Activated CD8-positive, alpha-beta memory T cell treated with anti-CD3 and anti-CD28 coated beads, Interleukin-2, amount 50 U/mL, for 48 hours (primary cell): ENCODE results near the gene TTC6.

ENCODE experiments used
- DNase-seq: peaks from one replicate; pipeline ENCODE4 v3.0.0-alpha.2; 2020

TTC6 gene

GRCh38 chr14:37597914-37598746 lies 2.7 kb downstream of the TTC6 start:
- DNase-seq, result no peak

- no peak for DNase-seq
Measured at GRCh38 chr14:37598747-37599506, 3.5 kb downstream of the TTC6 start.

GRCh38 chr14:37599507-37600368 lies 4.3 kb downstream of the TTC6 start:
- DNase-seq, result no peak

GRCh38 chr14:37600880-37601741 lies 5.7 kb downstream of the TTC6 start:
- no peak for DNase-seq

- no peak for DNase-seq
Measured at GRCh38 chr14:37601865-37602264, 6.4 kb downstream of the TTC6 start.

GRCh38 chr14:37602605-37603453 lies 7.4 kb downstream of the TTC6 start:
- DNase-seq, result no peak

GRCh38 chr14:37603688-37604251 lies 8.3 kb downstream of the TTC6 start:
- no peak for DNase-seq

GRCh38 chr14:37606678-37607077 lies 11.2 kb downstream of the TTC6 start:
- no peak for DNase-seq

- no peak for DNase-seq
Measured at GRCh38 chr14:37608649-37609048, 13.2 kb downstream of the TTC6 start.

GRCh38 chr14:37610945-37611523 lies 15.6 kb downstream of the TTC6 start:
- no peak for DNase-seq

- no peak for DNase-seq
Measured at GRCh38 chr14:37615582-37616289, 20.3 kb downstream of the TTC6 start.

GRCh38 chr14:37616853-37617252 lies 21.4 kb downstream of the TTC6 start:
- no peak for DNase-seq

GRCh38 chr14:37617864-37618365 lies 22.5 kb downstream of the TTC6 start:
- no peak for DNase-seq

- DNase-seq, result no peak
Measured at GRCh38 chr14:37618498-37619028, 23.1 kb downstream of the TTC6 start.

GRCh38 chr14:37620856-37621255 lies 25.4 kb downstream of the TTC6 start:
- no peak for DNase-seq

- DNase-seq, result no peak
Measured at GRCh38 chr14:37622231-37622923, 26.9 kb downstream of the TTC6 start.

- no peak for DNase-seq
Measured at GRCh38 chr14:37623426-37623951, 28.1 kb downstream of the TTC6 start.

GRCh38 chr14:37623971-37624370 lies 28.5 kb downstream of the TTC6 start:
- no peak for DNase-seq
